Activated CD8-positive, alpha-beta memory T cell treated with anti-CD3 and anti-CD28 coated beads for 1 hour (primary cell): Measurements from ENCODE around the gene LIPN.

Source experiments
- DNase-seq, 2 donors: peaks; one replicate each; pipeline ENCODE4 v3.0.0-alpha.2; 2020; ENCODE audit warnings: low read depth in 1 of 2; ENCODE audit errors: extremely low read depth in 1 of 2

LIPN gene

DNA sequence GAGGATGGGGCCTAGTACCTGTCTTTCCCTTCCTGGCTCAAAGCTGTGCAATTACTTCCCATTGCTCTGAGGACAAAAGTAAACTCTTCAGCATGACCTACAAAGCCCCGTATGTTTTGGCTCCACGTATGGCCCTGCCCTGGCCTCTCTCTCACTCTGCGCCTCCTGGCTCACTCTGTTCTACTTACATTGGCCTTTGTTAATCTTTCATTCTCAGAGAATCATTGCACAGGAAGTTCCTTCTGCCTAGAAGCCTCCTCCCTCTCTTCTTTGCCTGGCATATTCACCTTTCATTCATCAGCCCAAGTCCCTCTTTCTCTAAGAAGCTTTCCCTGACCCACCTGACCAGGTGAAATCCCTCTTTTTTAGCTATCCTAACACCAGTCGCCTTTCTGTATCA, 66.6 kb downstream of the LIPN start:
- no peak for DNase-seq

GRCh38 chr10:88827671-88828070, 67.9 kb downstream of the LIPN start:
- no peak for DNase-seq

DNA sequence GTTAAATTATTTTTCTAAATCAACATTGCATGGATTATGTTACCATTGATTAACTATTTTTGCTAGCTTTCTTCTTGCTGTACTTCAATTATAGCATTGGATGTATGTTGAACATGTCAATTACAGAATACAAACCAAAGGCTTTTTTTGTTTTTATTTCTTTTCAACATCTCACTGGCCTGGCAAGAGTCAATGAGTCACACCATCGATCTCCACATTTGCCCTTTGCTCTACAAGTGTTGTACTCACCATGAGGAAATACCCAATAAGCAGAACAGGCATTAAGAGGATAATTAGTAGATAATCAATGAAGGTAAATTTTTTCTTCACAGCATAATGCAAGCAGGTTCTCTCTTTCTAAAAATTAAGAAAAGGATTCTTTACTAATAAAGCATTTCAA, 68.5 kb downstream of the LIPN start:
- no peak for DNase-seq
